Measurements from ENCODE around the gene VHLL.

DNA sequence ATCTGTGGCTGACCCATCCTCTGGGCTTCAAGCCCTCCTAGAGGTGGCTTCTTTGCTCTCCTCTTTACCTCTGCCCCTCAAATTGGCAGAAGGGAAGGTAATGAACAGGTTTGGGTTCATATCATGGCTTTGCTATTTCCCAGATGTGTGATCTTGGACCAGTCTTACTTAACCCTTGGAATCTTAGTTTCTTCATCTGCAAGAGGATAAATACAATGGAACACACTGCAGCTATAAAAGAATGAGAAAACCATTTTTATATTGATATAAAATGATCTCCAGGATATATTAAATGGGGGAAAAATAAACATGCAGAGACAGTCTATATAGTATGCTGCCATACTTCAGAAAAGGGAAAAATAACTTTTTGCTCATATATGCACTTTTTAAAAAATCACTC is 9.2 kb downstream of the VHLL start:
- TF ChIP-seq POLR2AphosphoS5 (IDR thresholded peaks at IDR 0.05; ENCODE audit: low read depth, low read length) (no peak), RAD21 (IDR thresholded peaks at IDR 0.05; ENCODE audit: low read length) (no peak), RFX5 (IDR thresholded peaks at IDR 0.05; ENCODE audit: low read length) (no peak), TAF1 (IDR thresholded peaks at IDR 0.05; ENCODE audit: borderline replicate concordance, low read depth, low read length) (no peak)
